ENCODE data around the gene AP5B1. TPM values are rescaled to one million over a fixed set of nuclear protein-coding genes. Genes with fewer than 3 reads are reported as not detected.

AP5B1 gene
- total RNA-seq, 3 donors from 2014 or later = 15.5 to 19.3 (median 17.6) TPM

- no peak for TF ChIP-seq POLR2AphosphoS5 (IDR thresholded peaks at IDR 0.05)
- TF ChIP-seq POLR2A (IDR thresholded peaks at IDR 0.05) = no peak
- TF ChIP-seq CTCF (IDR thresholded peaks at IDR 0.05) = no peak
- Histone ChIP-seq H3K4me3 (no peak overlapping the region), H3K27ac (no peak overlapping the region), H3K36me3 (no peaks in the 10 kb centered on the region), H3K4me1 (no peaks in the 10 kb centered on the region), H3K9me3 (no peaks in the 10 kb centered on the region), H3K27me3 (no peaks in the 10 kb centered on the region)
- intact Hi-C loops (cut with DNase I; ENCODE audit: low total_unique reads) = no loop called here
- no peak for DNase-seq (ENCODE audit: low spot score in 2 of 2)
Measured at GRCh38 chr11:65726660-65727059, 54.1 kb downstream of the AP5B1 start.

Other genes starting within 250 kb of the AP5B1 start
- gene LTBP3, start 222.6 kb downstream of the AP5B1 start, total RNA-seq = 10 to 100 TPM; 63.0 to 98.9 (median 95.7) TPM
- gene ZNRD2, start 210.5 kb downstream of the AP5B1 start, total RNA-seq = 10 to 100 TPM; 48.9 to 60.0 (median 59.4) TPM
- 10 to 100 TPM; 37.4 to 51.4 (median 40.8) TPM for gene FAM89B, start 208.4 kb downstream of the AP5B1 start, total RNA-seq
- 10 to 100 TPM; 28.0 to 68.8 (median 33.4) TPM for gene EHBP1L1, start 204.9 kb downstream of the AP5B1 start, total RNA-seq
- gene KCNK7, start 185.2 kb downstream of the AP5B1 start, total RNA-seq = 1 to 10 TPM in 1 of 3 donors, under 1 TPM in 2; 0.33 to 2.2 (median 0.80) TPM
- 10 to 100 TPM; 30.4 to 39.0 (median 36.7) TPM for gene MAP3K11, start 166.8 kb downstream of the AP5B1 start, total RNA-seq
- gene PCNX3, start 165.2 kb downstream of the AP5B1 start, total RNA-seq = 10 to 100 TPM; 13.4 to 21.0 (median 20.1) TPM
- gene SIPA1, start 142.9 kb downstream of the AP5B1 start, total RNA-seq = 10 to 100 TPM; 18.2 to 27.9 (median 25.5) TPM
- 10 to 100 TPM; 45.0 to 57.7 (median 46.2) TPM for gene RELA, start 118.1 kb downstream of the AP5B1 start, total RNA-seq
- gene KAT5, start 68.7 kb downstream of the AP5B1 start, total RNA-seq = 10 to 100 TPM; 50.1 to 66.7 (median 61.3) TPM
- 100 to 1,000 TPM in 1 of 3 donors, 10 to 100 TPM in 2; 89.1 to 110 (median 99.8) TPM for gene RNASEH2C, start 60.2 kb downstream of the AP5B1 start, total RNA-seq
- gene OVOL1, start 6.1 kb upstream of the AP5B1 start, total RNA-seq = 1 to 10 TPM in 2 of 3 donors, not detected in 1; 3.6 to 5.1 TPM
- 1 to 10 TPM in 1 of 3 donors, under 1 TPM in 2; 0.15 to 2.3 (median 0.48) TPM for gene SNX32, start 53.0 kb upstream of the AP5B1 start, total RNA-seq
- 100 to 1,000 TPM; 407 to 564 (median 453) TPM for gene CFL1, start 77.2 kb upstream of the AP5B1 start, total RNA-seq
- 10 to 100 TPM; 29.8 to 44.6 (median 42.9) TPM for gene MUS81, start 79.5 kb upstream of the AP5B1 start, total RNA-seq
- 10 to 100 TPM; 34.5 to 75.0 (median 57.0) TPM for gene EFEMP2, start 91.8 kb upstream of the AP5B1 start, total RNA-seq
- 1 to 10 TPM; 1.6 to 4.0 (median 1.9) TPM for gene CTSW, start 98.9 kb upstream of the AP5B1 start, total RNA-seq
- 10 to 100 TPM; 51.2 to 68.5 (median 51.7) TPM for gene FIBP, start 107.5 kb upstream of the AP5B1 start, total RNA-seq
- gene CCDC85B, start 109.7 kb upstream of the AP5B1 start, total RNA-seq = 10 to 100 TPM; 30.3 to 91.1 (median 41.9) TPM
- 10 to 100 TPM in 1 of 3 donors, 1 to 10 TPM in 2; 2.4 to 17.0 (median 7.2) TPM for gene FOSL1, start 119.4 kb upstream of the AP5B1 start, total RNA-seq
- gene C11orf68, start 138.1 kb upstream of the AP5B1 start, total RNA-seq = 10 to 100 TPM; 16.7 to 20.3 (median 19.7) TPM
- 10 to 100 TPM; 50.1 to 64.5 (median 51.5) TPM for gene DRAP1, start 138.4 kb upstream of the AP5B1 start, total RNA-seq
- gene TSGA10IP, start 164.5 kb upstream of the AP5B1 start, total RNA-seq = not detected
- 10 to 100 TPM; 55.2 to 68.5 (median 55.9) TPM for gene SART1, start 180.8 kb upstream of the AP5B1 start, total RNA-seq
- 10 to 100 TPM; 31.0 to 33.1 (median 31.0) TPM for gene EIF1AD, start 221.2 kb upstream of the AP5B1 start, total RNA-seq
- gene BANF1, start 221.5 kb upstream of the AP5B1 start, total RNA-seq = 10 to 100 TPM; 15.7 to 42.0 (median 37.4) TPM
- gene CST6, start 231.0 kb upstream of the AP5B1 start, total RNA-seq = under 1 TPM in 2 of 3 donors, not detected in 1; 0.59 to 0.98 TPM
- 1 to 10 TPM in 1 of 3 donors, under 1 TPM in 1, not detected in 1; 0.32 to 1.3 TPM for gene CATSPER1, start 245.5 kb upstream of the AP5B1 start, total RNA-seq